NCI-H1417 treated with DMSO at 0.1 percent for 48 hours (cell line): ENCODE data around the gene CACNB2.
"Not testable (repeated sequence)": the region's sequence is repeated elsewhere in the genome, so short reads cannot be mapped to it uniquely, and the experiment has no call there.

Source experiments
- DNase-seq: peaks from one replicate; lab custom pipeline; 2025; lab: John Stamatoyannopoulos, UW

Gene CACNB2

DNA sequence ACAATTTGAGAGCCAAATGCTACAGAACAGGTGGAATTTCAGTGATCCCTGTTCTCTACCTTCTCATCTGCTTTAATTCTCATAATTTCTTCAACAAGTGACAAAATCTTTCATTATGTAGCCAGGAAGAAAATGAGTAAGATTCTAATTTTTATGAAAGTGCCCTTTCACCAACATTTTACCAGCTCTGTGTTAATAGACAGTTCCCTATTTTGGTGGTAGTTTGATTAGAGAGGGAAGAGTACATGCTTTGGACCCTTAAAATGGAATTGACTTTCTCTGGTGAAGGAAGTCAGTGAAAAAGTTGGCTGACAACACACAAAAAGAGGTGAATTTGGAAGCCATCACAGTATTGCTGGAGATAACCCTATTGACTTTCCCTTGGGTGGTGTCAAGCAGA is 61.7 kb downstream of the CACNB2 start:
- no peak for DNase-seq

DNA sequence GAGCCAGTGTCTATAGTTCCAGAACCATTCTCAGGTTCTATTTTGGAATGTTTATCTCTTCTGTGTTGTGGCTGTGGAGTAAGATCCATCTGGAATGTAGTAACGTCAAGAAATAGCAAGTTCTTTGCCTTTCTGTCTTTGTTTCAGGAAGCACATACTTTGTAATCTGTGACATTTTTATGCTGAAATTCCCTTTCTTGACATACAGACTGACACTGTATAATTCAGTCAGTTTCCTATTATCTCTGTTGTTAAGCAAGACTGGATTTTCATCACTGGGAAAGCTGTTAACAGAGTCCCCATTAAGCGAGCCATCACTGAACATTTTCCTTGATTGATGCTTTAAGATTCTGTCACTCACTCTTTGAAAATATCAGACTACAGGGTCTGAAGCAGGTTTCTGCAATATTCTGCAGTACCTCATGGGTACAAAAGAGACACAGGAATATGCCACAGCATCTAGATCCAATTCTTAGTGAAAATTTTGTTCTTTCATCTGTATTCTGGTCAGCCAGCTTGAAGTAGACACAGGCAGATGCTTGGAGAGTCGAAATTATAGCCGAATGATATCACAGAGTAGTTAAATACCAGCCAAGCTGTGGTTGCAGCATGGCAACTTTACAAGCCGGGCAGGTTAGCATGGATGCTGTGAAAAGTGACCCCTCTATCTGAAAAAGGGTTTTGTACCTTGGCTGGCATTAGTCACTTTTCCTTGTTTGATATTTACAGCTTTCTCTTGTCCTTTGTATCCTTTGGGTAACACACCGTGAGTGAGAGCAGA is 62.6 kb downstream of the CACNB2 start:
- no peak for DNase-seq

GRCh38 chr10:18203471-18203870 is 63.2 kb downstream of the CACNB2 start:
- DNase-seq = no peak

GRCh38 chr10:18204039-18204835 is 64.0 kb downstream of the CACNB2 start:
- DNase-seq = no peak

DNA sequence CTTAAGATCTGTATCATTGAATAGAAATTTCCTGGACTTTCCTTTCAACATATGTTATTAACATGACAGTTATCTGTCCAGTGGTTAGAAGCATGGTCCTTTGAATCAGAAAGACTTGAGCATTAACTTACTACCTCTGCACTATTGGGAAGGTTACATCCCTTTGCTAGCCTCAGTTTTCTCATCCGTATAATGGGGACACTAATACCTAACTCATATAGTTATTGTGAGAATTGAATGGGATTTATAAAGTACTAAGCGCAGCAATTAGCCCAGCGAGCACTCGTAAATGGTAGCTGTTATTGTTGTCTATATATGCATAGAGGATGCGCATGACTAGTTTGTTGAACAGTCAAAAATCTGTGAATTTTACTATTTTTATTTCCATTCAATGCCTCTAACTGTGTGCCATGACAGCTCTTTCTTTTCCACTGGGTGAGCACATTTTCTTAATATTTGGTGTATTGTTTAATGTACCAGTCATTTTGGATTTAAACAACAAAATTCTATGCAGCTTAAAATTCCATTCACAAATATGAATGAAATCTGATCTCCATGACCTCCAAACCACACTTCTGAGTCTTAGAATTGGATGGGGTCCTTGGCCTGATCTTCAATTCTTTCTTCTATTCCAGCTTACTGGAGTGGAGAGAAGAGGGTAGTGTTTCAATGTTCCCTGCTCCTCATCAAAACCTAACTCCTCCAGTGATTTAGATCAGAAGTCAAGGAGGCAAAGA is 65.0 kb downstream of the CACNB2 start:
- no peak for DNase-seq

DNA sequence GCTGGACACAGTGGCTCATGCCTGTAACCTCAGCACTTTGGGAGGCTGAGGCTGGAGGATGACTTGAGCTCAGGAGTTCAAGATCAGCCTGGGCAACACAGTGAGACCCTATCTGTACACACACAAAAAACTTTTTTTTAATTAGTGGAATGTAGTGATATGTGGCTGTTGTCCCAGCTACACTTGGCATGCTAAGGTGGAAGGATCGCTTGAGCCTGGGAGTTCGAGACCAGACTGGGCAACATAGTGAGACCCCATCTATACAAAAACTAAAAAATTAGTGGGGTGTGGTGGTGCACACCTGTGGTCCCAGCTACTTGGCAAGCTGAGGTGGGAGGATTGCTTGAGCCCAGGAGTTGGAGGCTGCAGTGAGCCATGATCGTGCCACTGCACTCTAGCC is 68.0 kb downstream of the CACNB2 start:
- not testable (repeated sequence) for DNase-seq

DNA sequence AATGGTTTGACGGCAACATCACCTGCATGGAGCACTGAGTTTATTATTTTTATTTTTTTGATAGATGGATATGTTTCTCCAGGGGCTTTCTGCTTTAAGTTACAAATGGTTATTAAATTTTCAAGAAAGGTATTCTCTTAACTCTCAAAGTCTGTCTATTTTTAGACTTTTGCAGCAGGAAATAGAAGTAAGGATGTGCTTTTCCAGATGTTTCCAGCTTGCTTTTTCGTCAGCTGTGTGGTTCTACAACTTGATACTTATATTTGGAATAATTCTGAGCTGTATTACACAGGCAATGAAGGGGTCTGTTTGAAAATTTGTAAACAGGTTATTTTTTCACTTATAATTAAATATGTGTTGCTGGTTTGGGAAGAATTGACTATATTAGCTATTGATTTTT is 69.0 kb downstream of the CACNB2 start:
- DNase-seq = no peak

- no peak for DNase-seq
Measured at GRCh38 chr10:18210711-18211110, 70.5 kb downstream of the CACNB2 start.

DNA sequence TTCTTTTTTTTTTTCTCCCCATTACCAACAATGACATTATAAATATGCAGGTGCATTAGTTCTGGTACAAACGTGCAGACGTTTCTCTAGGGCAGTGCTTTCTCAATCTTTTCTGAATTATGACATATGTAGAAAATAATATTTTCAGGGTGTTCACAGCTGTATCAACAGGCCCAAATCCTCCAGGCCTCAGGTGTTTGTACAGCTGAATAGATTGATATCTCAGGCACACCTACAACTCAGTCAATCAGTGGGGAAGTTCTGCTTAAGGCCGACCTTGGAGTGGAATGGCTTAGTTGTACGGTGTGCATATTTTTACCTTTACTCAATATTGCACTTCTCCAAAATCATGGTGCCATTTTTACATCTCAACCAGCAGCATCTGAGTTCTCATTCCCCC is 71.6 kb downstream of the CACNB2 start:
- DNase-seq = no peak

DNA sequence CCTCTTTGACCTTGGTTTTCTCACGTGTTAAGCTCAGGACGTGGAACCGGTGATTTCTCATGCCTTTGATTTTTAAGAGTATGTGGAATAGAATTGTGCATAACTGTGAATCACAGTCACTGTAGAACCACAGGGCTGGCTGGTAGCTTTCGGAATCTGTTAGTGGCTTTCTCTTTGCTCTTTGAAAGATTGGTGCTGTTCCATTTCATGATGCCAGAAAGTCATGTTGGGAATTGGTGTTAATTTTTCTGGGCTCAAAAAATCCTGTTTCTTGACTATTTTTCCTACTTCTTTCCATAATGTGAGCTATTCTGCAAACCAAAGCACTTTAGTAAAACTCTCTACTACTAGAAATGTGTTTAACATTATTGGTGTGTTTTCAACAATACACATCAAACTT is 73.0 kb downstream of the CACNB2 start:
- no peak for DNase-seq

GRCh38 chr10:18214691-18215563 is 74.7 kb downstream of the CACNB2 start:
- no peak for DNase-seq

DNA sequence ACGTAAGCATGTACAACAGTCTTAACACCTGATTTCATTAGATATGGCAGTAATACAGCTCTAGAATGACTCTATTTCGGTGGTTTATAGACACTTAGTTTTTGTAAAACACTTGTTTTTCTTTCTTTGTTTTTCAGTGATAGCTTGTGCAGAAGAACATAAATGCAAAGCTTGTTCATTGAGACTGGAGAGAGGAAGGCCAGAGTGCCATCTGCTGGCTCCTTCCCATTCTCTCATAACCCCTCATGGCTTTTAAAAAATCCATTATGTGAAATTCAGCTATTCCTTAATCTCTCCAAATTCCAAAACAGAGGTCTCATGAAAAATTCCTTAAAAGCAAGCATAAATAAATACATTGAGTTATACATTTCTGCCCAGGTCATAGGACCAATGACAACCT is 76.3 kb downstream of the CACNB2 start:
- DNase-seq = no peak

GRCh38 chr10:18217577-18217976 is 77.4 kb downstream of the CACNB2 start:
- DNase-seq = no peak

- no peak for DNase-seq
Measured at GRCh38 chr10:18219146-18219545, 78.9 kb downstream of the CACNB2 start.

DNA sequence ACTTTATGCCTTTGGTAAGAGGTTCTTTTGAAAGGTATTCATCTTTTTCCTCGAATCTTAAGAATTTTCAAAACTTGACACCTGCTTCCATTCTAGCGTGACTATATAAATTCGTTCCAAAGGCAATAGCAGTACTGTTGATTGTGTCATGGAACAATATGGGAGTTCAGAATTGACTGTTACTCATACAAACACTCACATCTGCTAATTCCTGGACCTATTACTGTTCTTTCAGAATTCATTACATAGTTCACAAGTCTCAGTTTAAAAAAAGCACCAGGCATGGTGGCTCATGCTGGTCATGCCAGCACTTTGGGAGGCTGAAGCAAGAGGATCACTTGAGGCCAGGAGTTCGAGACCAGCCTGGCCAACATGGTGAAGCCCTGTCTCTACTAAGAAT is 80.9 kb downstream of the CACNB2 start:
- DNase-seq = no peak

GRCh38 chr10:18221882-18222281 is 81.7 kb downstream of the CACNB2 start:
- DNase-seq = no peak

- no peak for DNase-seq
Measured at GRCh38 chr10:18222866-18223265, 82.6 kb downstream of the CACNB2 start.

GRCh38 chr10:18223898-18224297 is 83.7 kb downstream of the CACNB2 start:
- no peak for DNase-seq

DNA sequence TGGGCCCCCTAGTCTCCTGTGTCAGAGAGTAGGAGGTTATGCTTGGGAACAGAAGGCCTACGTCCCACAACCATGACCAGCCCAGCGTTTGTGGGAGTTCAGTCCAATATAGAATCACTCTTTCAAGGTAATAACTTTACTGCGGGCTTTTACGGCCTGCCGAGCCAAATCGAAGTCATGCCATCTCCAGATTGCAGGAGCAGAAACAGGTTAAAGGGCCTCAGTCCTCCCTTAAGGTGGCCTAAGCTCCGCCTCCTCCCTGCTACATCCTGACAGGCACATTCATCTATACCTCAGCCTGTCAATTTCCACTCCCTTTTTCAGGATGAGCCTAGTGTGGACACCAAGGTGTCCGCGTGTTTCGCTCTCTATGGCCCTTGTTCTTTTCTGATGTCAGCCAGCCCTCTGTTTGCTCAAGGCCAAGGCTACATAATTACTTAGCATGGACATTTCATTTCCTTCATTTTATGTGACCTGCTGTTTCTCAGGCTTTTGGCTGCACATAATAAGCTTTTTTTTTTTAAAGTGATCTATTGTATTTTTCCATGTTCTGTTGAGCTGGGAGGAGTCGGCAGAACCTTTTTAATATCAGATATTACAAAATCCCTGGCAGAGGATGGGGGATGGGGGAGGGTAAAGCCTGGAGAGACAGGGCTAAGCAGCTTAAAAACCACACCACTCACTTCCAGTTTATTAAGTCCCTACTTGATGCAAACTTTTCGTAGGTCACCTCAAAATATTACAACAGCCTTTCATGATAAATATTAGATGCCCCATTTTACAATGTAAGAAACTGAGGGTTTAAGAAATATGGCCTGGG is 84.6 kb downstream of the CACNB2 start:
- DNase-seq = no peak

- DNase-seq = no peak
Measured at GRCh38 chr10:18226336-18226735, 86.1 kb downstream of the CACNB2 start.

DNA sequence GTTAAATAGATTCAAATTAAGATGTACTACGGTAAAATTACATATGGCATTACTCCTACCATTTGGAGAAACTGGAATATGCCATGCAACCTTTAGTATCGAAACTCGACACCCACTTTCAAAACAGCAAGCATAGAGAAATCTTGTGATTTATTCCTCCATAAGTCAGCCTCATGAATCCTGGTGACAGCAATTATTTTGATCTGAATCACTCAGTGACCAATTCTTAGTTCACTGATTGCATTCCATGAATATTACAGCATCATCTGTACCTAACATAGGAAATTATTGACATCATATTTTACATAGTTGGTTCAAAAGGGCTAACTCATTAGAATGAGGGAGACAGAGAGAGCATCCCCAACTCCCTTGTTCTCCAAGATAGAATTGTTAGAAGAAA is 89.6 kb downstream of the CACNB2 start:
- DNase-seq = no peak
